ENCODE measurements around the gene GPR157.

The GPR157 gene

DNA sequence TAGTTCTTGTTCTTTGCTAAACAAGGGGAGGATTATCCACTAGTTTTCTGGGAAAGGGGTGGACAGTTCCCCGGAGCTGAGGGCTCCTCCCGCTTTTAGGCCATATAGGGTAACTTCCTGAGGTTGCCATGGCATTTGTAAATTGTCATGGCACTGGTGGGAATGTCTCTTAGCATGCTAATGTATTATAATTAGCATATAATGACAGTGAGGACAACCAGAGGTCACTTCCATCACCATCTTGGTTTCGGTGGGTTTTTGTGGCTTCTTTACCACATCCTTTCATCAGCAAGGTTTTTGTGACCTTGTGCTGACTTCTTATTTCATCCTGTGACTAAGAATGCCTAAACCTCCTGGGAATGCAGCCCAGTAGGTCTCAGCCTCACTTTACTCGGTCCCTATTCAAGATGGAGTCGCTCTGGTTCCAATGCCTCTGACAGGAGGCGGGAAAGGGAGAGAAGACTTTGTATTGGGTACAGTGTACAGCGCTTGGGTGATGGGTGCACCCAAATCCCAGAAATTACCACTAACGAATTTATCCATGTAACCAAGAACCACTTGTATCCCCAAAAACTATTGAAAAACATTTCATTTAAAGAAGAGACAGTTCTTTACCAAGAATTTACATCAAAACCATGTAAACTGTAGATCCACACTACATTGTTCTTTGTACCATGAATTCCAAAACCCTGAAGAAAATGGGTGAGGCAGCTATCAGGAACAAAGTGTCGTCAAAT is 50.7 kb downstream of the GPR157 start:
- no peak overlapping the region for H4K8ac ChIP-seq (ENCODE audit: low read depth, low read length)
- H2AK5ac ChIP-seq (ENCODE audit: low read length): no peak overlapping the region
- peaks cover 0 to 3% of the 10 kb centered on the region in 2 experiments for H3K4me1 ChIP-seq (ENCODE audit: control insufficient read depth in 1 of 2, insufficient read depth in 2 of 2, low read length in 2 of 2)
- no peak overlapping the region for H2AFZ ChIP-seq (ENCODE audit: insufficient read depth, low read length, poor library complexity)
- no CpG with 5 or more reads among the region's 9 CpGs for WGBS (ENCODE audit: extremely low coverage, insufficient coverage, insufficient read length)
- H4K91ac ChIP-seq (ENCODE audit: low read depth, low read length): no peak overlapping the region
- no peaks in the 10 kb centered on the region for H3K79me1 ChIP-seq (ENCODE audit: low read length)
- H2BK5ac ChIP-seq (ENCODE audit: low read depth, low read length, poor library complexity): no peak overlapping the region
- H3K4me3 ChIP-seq (ENCODE audit: low read depth, low read length): no peak overlapping the region
- H3K18ac ChIP-seq (ENCODE audit: low read length): no peak overlapping the region
- H3K9me3 ChIP-seq (ENCODE audit: insufficient read depth, low read depth, low read length): no peaks in the 10 kb centered on the region
- H3K27ac ChIP-seq (ENCODE audit: low read depth, low read length): no peak overlapping the region
- H4K12ac ChIP-seq (ENCODE audit: low read depth, low read length): no peak overlapping the region
- H3K79me2 ChIP-seq (ENCODE audit: control insufficient read depth, insufficient read depth, low read length, poor library complexity): no peaks in the 10 kb centered on the region
- H3K27me3 ChIP-seq (ENCODE audit: insufficient read depth, low read length): no peaks in the 10 kb centered on the region
- H3K14ac ChIP-seq (ENCODE audit: low read length): no peak overlapping the region
- no peak for DNase-seq
- H2BK12ac ChIP-seq (ENCODE audit: low read length): no peak overlapping the region
- H3K9ac ChIP-seq (ENCODE audit: low read length): no peak overlapping the region
- no peak overlapping the region for H3K23ac ChIP-seq (ENCODE audit: low read length)
- no peaks in the 10 kb centered on the region for H3K36me3 ChIP-seq (ENCODE audit: control insufficient read depth in 1 of 2, insufficient read depth in 2 of 2, low read length in 2 of 2)
- no peak overlapping the region for H2BK120ac ChIP-seq (ENCODE audit: insufficient read depth, low read length, poor library complexity)
- no peak overlapping the region for H3K4ac ChIP-seq (ENCODE audit: low read depth, low read length)
- H3K4me2 ChIP-seq (ENCODE audit: low read length): no peak overlapping the region

DNA sequence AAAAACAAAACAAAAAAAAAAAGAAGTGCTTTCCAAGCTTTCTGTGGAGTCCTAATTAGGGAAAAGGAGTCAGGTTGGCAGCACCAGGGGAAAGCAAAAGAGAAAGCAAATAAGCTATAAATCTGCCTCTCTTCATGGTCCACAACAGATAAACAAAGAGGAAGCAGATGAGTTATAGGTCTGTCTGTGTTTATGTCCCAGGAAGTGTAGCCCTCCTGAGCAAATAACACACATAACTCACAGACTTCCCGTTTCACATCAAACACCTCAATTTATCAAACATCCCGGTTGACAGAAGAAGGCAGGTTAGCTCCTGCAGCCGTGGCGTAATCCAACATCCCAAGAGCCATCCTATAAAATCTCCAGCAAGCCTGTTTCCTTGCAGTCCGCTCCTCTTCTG is 53.9 kb downstream of the GPR157 start:
- Histone ChIP-seq H3K79me1 (ENCODE audit: low read length) (no peaks in the 10 kb centered on the region), H2BK12ac (ENCODE audit: low read length) (no peak overlapping the region), H4K12ac (ENCODE audit: low read depth, low read length) (no peak overlapping the region), H3K36me3 (ENCODE audit: control insufficient read depth in 1 of 2, insufficient read depth in 2 of 2, low read length in 2 of 2) (no peaks in the 10 kb centered on the region), H2BK5ac (ENCODE audit: low read depth, low read length, poor library complexity) (no peak overlapping the region), H3K9ac (ENCODE audit: low read length) (no peak overlapping the region), H4K8ac (ENCODE audit: low read depth, low read length) (no peak overlapping the region), H3K27ac (ENCODE audit: low read depth, low read length) (no peak overlapping the region), H3K79me2 (ENCODE audit: control insufficient read depth, insufficient read depth, low read length, poor library complexity) (no peaks in the 10 kb centered on the region), H3K18ac (ENCODE audit: low read length) (no peak overlapping the region), H2AK5ac (ENCODE audit: low read length) (no peak overlapping the region), H3K4ac (ENCODE audit: low read depth, low read length) (no peak overlapping the region), H3K14ac (ENCODE audit: low read length) (no peak overlapping the region), H3K4me2 (ENCODE audit: low read length) (no peak overlapping the region), H3K4me1 (ENCODE audit: control insufficient read depth in 1 of 2, insufficient read depth in 2 of 2, low read length in 2 of 2) (no peaks in the 10 kb centered on the region), H2AFZ (ENCODE audit: insufficient read depth, low read length, poor library complexity) (no peak overlapping the region), H4K91ac (ENCODE audit: low read depth, low read length) (no peak overlapping the region), H3K27me3 (ENCODE audit: insufficient read depth, low read length) (no peaks in the 10 kb centered on the region), H2BK120ac (ENCODE audit: insufficient read depth, low read length, poor library complexity) (no peak overlapping the region), H3K9me3 (ENCODE audit: insufficient read depth, low read depth, low read length) (peaks cover 2% of the 10 kb centered on the region), H3K23ac (ENCODE audit: low read length) (no peak overlapping the region), H3K4me3 (ENCODE audit: low read depth, low read length) (no peak overlapping the region)
- no CpG with 5 or more reads among the region's 5 CpGs for WGBS (ENCODE audit: extremely low coverage, insufficient coverage, insufficient read length)
- DNase-seq: no peak

DNA sequence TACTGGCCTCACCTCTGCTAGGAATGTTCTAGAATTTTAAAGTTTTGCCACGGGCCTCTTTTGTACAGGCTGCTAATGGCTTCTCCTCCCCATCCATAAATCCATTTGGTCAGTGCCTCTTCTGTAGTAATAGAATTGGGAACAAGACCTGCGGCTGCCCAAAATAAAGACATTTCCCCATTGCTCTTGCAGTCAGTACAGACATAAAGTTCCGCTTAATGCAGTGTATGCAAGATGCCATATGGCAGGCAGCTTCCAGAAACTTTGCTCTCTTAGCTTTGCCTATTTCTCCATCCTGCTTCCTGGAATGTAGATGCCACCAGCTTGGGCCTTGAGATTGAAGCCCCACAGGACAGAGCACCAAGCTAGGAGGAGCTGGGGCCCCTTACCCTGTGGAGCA is 55.8 kb downstream of the GPR157 start:
- Histone ChIP-seq H3K4me1 (ENCODE audit: control insufficient read depth in 1 of 2, insufficient read depth in 2 of 2, low read length in 2 of 2) (no peaks in the 10 kb centered on the region), H2BK5ac (ENCODE audit: low read depth, low read length, poor library complexity) (no peak overlapping the region), H3K79me2 (ENCODE audit: control insufficient read depth, insufficient read depth, low read length, poor library complexity) (no peaks in the 10 kb centered on the region), H2AK5ac (ENCODE audit: low read length) (no peak overlapping the region), H3K27ac (ENCODE audit: low read depth, low read length) (no peak overlapping the region), H3K14ac (ENCODE audit: low read length) (no peak overlapping the region), H2AFZ (ENCODE audit: insufficient read depth, low read length, poor library complexity) (no peak overlapping the region), H3K9me3 (ENCODE audit: insufficient read depth, low read depth, low read length) (peaks cover 2% of the 10 kb centered on the region), H3K18ac (ENCODE audit: low read length) (no peak overlapping the region), H3K4me2 (ENCODE audit: low read length) (no peak overlapping the region), H3K79me1 (ENCODE audit: low read length) (no peaks in the 10 kb centered on the region), H4K91ac (ENCODE audit: low read depth, low read length) (no peak overlapping the region), H3K36me3 (ENCODE audit: control insufficient read depth in 1 of 2, insufficient read depth in 2 of 2, low read length in 2 of 2) (no peaks in the 10 kb centered on the region), H2BK12ac (ENCODE audit: low read length) (no peak overlapping the region), H3K4me3 (ENCODE audit: low read depth, low read length) (no peak overlapping the region), H3K23ac (ENCODE audit: low read length) (no peak overlapping the region), H3K4ac (ENCODE audit: low read depth, low read length) (no peak overlapping the region), H2BK120ac (ENCODE audit: insufficient read depth, low read length, poor library complexity) (no peak overlapping the region), H3K27me3 (ENCODE audit: insufficient read depth, low read length) (no peaks in the 10 kb centered on the region), H4K12ac (ENCODE audit: low read depth, low read length) (no peak overlapping the region), H4K8ac (ENCODE audit: low read depth, low read length) (no peak overlapping the region), H3K9ac (ENCODE audit: low read length) (no peak overlapping the region)
- WGBS (ENCODE audit: extremely low coverage, insufficient coverage, insufficient read length): no CpG with 5 or more reads among the region's 3 CpGs
- no peak for DNase-seq

DNA sequence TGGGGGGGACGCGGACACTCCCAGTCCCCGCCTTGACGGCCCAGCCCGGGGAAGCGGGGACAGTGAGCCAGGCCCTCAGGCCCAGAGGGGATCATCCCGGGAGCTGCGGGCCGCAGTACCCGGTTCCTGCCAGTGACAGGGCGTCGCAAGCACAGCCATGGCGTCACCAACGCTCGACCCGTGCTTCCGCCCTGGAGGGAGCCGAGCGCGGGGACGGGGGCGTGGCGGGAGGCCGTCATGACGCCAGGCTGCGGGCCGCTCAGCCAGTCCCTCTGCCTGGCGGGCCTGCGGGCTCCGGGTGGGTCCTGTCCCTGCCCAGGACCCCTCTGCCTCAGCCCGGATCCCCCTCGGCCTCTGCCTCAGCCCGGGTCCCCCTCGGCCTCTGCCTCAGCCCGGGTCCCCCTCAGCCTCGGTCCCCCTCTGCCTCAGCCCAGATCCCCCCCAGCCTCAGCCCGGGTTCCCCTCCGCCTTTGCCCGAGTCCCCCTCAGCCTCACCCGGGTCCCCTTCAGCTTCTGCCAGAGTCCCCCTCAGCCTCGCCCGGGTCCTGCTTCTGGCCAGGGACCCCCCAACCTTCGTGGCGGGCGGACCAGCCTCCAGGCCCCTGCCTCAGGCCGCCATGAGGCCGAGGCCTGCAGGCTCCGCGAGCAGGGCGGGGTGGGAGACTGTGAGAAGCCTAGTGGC is 57.2 kb downstream of the GPR157 start:
- no peak overlapping the region for H3K23ac ChIP-seq (ENCODE audit: low read length)
- no peak overlapping the region for H4K12ac ChIP-seq (ENCODE audit: low read depth, low read length)
- H3K4me3 ChIP-seq (ENCODE audit: low read depth, low read length): no peak overlapping the region
- H3K79me2 ChIP-seq (ENCODE audit: control insufficient read depth, insufficient read depth, low read length, poor library complexity): no peaks in the 10 kb centered on the region
- H3K4me1 ChIP-seq (ENCODE audit: control insufficient read depth in 1 of 2, insufficient read depth in 2 of 2, low read length in 2 of 2): no peaks in the 10 kb centered on the region
- no peak overlapping the region for H3K9ac ChIP-seq (ENCODE audit: low read length)
- no CpG with 5 or more reads among the region's 50 CpGs for WGBS (ENCODE audit: extremely low coverage, insufficient coverage, insufficient read length)
- H2AFZ ChIP-seq (ENCODE audit: insufficient read depth, low read length, poor library complexity): no peak overlapping the region
- H4K8ac ChIP-seq (ENCODE audit: low read depth, low read length): no peak overlapping the region
- H3K4ac ChIP-seq (ENCODE audit: low read depth, low read length): no peak overlapping the region
- H3K27ac ChIP-seq (ENCODE audit: low read depth, low read length): no peak overlapping the region
- H2BK5ac ChIP-seq (ENCODE audit: low read depth, low read length, poor library complexity): no peak overlapping the region
- no peak overlapping the region for H2BK120ac ChIP-seq (ENCODE audit: insufficient read depth, low read length, poor library complexity)
- H4K91ac ChIP-seq (ENCODE audit: low read depth, low read length): no peak overlapping the region
- no peak overlapping the region for H2AK5ac ChIP-seq (ENCODE audit: low read length)
- H3K79me1 ChIP-seq (ENCODE audit: low read length): no peaks in the 10 kb centered on the region
- H3K14ac ChIP-seq (ENCODE audit: low read length): no peak overlapping the region
- no peak overlapping the region for H2BK12ac ChIP-seq (ENCODE audit: low read length)
- no peaks in the 10 kb centered on the region for H3K27me3 ChIP-seq (ENCODE audit: insufficient read depth, low read length)
- no peaks in the 10 kb centered on the region for H3K36me3 ChIP-seq (ENCODE audit: control insufficient read depth in 1 of 2, insufficient read depth in 2 of 2, low read length in 2 of 2)
- H3K9me3 ChIP-seq (ENCODE audit: insufficient read depth, low read depth, low read length): peaks cover 2% of the 10 kb centered on the region
- peak; percentile 94 to 95 for DNase-seq
- no peak overlapping the region for H3K18ac ChIP-seq (ENCODE audit: low read length)
- no peak overlapping the region for H3K4me2 ChIP-seq (ENCODE audit: low read length)
